ENCODE results near the gene PCF11.
"Not testable (repeated sequence)": the region's sequence is repeated elsewhere in the genome, so short reads cannot be mapped to it uniquely, and the experiment has no call there.

Gene PCF11

DNA sequence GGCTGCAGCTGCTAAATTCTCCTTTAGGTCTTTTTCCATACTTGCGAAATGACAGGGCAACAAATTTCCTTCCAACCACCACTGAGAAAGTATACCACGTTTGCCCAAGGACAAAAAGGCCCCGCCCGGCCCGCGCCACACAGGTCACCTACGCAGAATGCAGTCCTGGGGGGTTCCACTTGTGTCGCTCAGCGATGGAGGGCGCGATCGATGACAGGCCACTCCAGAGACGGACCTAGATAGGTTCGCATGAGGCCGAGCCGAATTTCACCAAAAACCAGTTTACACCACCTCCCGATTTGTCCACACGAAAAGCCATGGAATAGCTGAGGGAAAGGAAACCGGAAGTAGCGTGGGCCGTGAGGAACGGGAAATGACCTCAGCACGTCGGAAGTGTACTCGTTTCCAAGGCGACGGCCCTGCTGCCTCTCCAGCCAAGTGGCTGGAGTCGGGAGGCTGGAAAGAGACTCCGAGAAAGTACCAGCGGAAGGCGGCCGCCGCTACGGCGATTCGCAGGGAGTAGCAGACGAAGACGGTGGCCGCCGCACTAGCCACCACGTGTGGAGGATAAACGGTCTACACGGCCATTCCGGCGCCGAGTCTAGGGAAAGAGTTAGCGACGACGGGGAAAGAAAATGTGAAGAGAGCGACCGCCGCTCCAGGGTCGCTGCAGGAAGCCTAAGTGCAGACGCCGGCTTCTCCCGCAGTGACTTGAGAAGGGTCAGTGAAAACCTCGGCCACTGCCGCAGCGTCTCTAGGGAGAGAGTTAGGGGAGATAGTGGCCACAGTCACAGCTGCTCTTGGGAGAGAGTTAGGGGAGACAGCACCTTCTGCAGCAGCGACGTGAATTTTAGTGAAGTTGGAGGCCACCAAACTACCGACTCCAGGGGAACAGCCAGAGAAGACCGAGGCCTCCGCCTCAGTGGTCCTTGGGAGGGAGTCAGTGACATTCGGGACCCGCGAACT lies 36.7 kb downstream of the PCF11 start, which contains the start of gene ANKRD42:
ANKRD42 (plus strand) TSS at position 398 of the 966 bp plus-strand sequence. CDS start 959 bp downstream, outside the sequence.
- peak; percentile 73 for DNase-seq (ENCODE audit: low read depth in 2 of 2)

DNA sequence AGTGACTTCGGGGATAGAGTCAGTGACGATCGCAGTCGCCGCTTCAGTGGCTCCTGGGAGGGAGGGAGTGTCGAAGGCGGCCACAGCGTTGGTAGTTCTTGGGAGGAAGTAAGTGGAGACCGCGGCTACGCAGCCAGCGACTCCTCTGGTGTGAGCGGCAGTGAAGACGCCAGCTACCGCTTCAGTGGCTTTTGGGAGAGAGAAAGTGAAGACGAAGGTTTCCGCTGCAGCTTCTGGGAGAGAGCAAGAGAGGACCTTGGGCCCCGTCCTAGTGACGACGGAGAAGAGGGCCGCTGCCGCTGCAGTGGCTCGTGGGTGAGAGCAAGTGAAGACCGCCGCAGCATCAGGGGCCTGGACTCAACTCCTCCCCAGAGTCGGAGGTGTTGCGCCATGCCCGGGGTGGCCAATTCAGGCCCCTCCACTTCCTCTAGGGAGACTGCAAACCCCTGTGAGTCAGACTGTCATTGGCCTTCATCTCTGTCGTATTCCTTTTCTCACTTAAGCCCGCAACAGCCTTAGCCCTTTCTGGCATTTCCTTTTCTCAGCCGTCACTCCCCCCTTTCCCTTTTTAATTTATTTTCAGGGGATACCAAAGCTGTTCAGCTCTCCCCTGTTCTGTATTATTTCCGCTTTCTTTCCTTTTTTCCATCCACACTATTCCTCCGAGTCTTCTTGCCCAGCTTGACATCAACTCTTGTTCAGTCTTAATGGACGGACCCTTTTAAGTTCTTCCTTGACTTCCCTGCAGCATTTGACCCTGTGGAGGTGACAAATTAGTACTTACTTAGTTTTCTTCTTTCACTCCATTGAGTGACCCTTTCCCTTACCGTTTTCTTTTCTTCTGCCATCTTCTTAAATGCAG lies 37.6 kb downstream of the PCF11 start:
- DNase-seq (ENCODE audit: low read depth in 2 of 2): peak; percentile 27 to 31

DNA sequence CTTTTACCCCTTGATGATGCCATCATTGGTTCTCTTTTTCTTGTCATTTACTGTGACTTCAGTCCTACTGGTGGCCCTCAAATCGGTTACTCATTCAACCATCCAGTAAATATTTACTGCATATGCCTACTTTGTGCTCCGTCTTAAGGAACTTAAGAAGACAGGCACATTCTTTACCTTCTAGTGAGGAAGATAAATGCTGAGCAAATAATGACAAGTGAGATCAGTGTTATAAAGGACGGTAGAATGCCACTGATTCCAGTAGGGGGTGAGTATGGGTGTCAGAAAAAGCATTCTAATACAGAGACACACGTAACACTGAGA lies 38.2 kb downstream of the PCF11 start:
- DNase-seq (ENCODE audit: low read depth in 2 of 2): no peak

DNA sequence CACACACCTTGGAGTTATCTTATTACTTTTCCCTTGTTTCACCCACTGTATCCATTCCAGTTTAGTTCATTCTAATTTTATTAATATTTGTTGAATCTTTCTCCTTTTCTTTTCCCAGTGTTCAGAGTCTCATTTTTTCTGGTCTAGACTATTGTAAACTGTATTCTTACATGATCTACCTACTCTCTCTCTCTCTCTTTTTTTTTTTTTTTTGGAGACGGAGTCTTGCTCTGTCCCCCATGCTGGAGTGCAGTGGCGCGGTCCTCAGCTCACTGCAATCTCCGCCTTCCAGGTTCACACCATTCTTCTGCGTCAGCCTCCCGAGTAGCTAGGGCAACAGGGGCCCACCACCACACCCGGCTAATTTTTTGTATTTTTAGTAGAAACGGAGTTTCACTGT lies 38.7 kb downstream of the PCF11 start:
- no peak for DNase-seq (ENCODE audit: low read depth in 2 of 2)

DNA sequence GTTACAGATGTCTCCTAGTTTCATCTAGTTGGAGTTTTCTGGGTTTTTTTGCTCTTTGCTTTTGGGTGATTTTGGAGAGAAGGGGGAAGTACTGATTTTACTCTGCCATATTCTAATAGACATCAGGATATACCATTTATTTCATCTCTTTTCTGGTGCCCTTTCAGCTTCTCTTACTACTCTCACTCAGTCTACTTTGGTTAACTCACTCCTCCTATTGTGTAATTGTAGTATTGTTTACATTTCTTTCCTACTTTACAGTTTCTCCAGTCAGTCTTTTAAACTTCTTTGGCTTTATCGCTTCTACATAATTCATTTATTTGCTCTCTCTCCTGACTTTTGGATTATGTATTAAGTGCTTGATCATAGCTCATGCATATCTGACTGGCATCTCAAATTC lies 43.1 kb downstream of the PCF11 start:
- DNase-seq (ENCODE audit: low read depth in 2 of 2): no peak

DNA sequence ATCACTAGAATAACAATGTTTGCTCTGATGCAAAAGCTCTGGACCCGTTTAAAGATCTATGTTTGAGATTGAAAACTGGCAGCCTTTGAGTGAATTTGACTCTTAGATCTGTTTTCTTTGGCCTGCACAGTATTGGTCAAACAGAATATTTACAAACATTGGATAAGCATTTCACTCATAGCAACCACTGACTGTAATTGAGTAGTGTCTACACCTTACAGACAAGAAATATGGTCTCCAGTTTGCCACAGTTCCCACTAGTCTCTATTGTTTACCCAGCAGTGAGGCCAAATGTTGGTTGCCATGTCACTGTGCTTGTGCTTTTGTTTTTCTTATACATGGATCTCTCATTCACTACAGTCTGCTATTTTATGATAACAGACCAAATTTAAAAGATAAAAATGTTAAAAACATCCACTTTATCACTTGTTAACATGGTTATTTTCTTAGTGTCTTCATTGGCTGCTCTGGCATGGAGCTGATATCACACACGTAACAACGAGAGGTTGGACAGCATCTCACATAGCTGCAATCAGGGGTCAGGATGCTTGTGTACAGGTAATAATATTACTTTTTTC lies 48.8 kb downstream of the PCF11 start:
- DNase-seq (ENCODE audit: low read depth in 2 of 2): no peak

DNA sequence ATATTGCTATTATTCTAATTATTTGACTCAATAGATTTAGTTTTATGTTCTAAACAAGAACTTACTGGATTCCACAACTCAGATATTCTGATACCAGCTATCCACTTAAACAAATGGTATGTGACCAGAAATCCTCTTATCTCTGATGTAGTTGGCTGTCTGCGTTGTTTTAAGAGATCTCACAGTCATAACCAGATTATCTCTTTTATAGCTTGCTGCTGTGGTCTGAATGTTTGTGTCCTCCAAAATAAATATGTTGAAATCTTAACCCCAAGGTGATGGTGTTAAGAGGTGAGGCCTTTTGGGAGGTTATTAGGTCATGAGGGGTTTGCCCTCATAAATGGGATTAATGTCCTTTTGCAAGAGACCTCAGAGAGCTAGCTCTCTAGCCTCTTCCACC lies 49.3 kb downstream of the PCF11 start:
- no peak for DNase-seq (ENCODE audit: low read depth in 2 of 2)

DNA sequence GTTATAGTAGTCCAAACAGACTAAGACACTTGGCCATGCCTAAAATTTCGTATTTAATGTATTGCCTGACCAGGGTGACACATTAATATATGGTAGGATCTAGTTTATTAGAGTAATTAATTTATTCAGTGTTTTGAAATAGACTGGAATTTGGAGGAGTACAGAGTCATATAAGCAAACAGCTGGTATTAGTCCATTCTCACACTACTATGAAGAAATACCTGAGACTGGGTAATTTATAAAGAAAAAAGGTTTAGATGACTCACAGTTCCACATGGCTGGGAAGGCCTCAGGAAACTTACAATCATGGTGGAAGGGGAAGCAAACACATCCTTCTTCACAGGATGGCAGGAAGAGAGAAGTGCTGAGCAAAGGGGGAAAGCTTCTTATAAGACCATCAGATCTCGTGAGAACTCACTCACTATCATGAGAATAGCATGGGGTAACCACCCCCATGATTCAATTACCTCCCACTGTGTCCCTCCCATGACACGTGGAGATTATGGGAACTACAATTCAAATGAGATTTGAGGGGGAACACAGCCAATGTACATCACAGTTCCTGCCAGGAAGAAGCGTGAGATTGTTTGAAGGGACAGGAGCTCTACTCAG lies 49.9 kb downstream of the PCF11 start:
- DNase-seq (ENCODE audit: low read depth in 2 of 2): not testable (repeated sequence)

DNA sequence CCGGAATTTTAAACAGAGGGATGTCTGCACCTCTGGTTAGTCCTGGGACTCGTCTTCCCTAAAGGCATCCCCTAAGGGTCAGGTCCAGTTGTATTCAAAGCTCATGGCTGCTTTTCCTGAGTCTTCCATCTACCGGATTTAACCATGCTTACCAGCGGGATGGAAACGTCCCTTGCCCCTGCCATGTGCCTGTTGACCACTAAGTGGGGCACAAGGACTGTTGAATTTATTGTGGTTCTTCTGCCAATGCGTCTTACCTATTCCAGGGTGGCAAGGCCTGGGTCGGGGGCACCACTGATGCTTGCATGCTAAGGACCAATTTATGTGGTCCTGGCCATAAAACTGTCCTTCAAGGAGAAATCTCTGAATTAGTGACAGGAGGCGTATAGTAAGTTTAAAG lies 62.2 kb downstream of the PCF11 start:
- DNase-seq (ENCODE audit: low read depth in 2 of 2): no peak

DNA sequence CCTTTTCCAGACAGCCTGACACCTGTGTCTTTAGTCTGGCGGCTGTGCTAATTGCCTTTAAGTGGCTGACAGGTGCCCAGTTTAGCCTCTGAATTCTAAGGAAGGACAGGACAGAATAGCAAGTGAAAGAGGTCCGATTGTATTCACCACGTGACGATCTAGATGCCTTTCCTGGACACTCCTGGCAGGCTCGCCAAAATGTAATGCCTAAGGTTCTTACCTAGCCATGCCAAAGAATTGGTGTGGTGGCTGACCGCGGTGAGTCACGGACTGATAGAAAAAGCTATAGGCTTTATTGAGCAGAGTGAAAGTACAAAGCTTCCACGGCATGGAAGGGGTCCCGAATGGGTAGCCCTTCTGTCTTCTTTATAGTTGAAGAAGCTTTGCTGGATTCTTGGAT lies 63.3 kb downstream of the PCF11 start:
- no peak for DNase-seq (ENCODE audit: low read depth in 2 of 2)

DNA sequence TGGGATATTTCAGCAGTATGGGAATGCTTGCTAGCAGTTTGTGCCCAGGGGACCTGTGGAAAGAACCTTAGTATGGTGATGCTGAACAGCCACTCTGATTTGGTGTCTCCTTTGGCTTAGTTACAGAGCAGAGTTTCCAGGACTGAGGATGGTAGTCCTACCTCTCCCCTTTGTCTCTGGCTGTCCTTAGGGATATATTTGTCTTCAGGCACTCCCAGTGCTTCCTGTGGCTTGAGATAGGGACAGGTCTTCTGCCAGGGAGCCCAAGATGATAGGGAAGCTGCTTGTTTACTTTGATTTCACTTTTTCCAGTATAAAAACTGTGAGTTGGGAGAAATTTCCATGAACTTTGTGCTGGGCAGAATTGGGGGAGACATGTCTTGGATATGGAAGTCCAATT lies 64.8 kb downstream of the PCF11 start:
- DNase-seq (ENCODE audit: low read depth in 2 of 2): no peak

DNA sequence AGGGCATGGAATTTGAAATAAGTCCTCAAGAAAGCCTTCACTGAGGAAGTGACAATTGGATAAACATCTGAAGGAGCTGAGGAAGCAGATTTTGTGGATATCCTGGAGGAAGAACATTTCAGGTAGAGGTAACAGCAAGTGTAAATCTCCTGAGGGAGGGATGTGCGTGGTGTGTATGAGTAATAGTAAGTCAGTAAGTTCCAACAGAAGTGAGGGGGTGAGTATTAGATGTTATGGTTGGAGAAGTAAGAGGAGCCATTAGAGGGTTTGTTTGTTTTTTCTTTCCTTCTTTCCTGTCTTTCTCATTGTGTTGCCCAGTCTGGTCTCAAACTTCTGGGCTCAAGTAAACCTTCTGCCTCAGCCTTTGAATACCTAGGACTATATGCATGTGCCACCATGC lies 65.6 kb downstream of the PCF11 start:
- no peak for DNase-seq (ENCODE audit: low read depth in 2 of 2)

DNA sequence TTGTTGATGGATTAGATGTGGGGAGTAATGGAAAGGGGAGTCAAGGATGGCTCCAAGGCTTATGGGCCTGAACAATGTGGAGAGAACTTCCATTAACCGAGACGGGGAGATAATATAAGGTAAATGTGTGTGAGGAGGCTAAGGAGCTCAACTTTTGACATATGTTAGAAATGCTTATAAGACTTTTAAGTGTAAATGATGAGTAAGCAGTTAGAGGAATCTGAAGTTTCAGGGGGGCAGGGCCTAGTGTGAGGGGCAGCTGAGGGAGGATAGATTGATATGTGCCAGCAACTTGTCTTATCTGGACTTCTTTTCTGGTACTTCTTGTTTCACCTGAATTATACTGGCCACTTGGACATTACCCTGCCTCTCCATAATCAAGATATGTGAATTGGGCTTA lies 66.5 kb downstream of the PCF11 start:
- DNase-seq (ENCODE audit: low read depth in 2 of 2): no peak

DNA sequence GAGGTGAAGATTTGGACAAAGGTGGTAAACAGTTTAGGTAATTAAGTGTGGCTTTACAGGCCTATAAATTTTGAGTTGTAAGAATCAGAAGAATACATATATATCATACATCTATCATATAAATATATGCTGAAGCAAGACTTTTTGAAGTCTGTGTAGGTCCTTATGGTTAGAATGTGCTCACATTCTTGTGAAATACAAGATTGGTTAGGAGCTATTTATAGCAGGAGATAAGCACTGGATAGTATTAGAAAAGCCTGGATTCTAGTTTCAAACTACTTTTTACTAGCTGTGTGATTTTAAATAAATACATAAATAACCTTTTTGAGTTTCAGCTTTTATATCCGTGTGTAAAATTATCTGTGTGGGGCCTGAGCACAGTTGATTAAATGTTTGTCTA lies 78.9 kb downstream of the PCF11 start:
- no peak for DNase-seq (ENCODE audit: low read depth in 2 of 2)
